Liver (tissue), 9 donors: Measurements from ENCODE around the gene ADGRF1. TPM values are rescaled to one million over a fixed set of nuclear protein-coding genes. Genes with fewer than 3 reads are reported as not detected.

Experiments
- DNase-seq: peaks from one replicate; pipeline ENCODE4 v3.0.0-alpha.2; 2017; ENCODE audit warnings: low spot score
- H3K27ac ChIP-seq, 2 donors: one replicate each; pipeline ENCODE4 v1.7.0; 2013; ENCODE audit warnings: inconsistent platforms in 2 of 2, low read length in 2 of 2, control low read depth in 1 of 2, low read depth in 1 of 2, mild to moderate bottlenecking in 1 of 2
- H3K27me3 ChIP-seq, 4 donors: one replicate each; pipeline versions ENCODE4 v1.6.1 to v1.7.0; 2013; ENCODE audit warnings: low read length in 3 of 4, inconsistent platforms in 1 of 4, mild to moderate bottlenecking in 1 of 4, moderate library complexity in 1 of 4; ENCODE audit not compliant: control insufficient read depth in 4 of 4, insufficient read depth in 4 of 4
- H3K36me3 ChIP-seq, 4 donors: one replicate each; pipeline versions ENCODE4 v1.6.1 to v1.7.0; 2013; ENCODE audit warnings: low read length in 3 of 4, mild to moderate bottlenecking in 3 of 4, low read depth in 1 of 4, moderate library complexity in 1 of 4; ENCODE audit not compliant: control insufficient read depth in 4 of 4, insufficient read depth in 3 of 4
- H3K4me1 ChIP-seq, 4 donors: one replicate each; pipeline versions ENCODE4 v1.6.1 to v1.7.0; 2013; ENCODE audit warnings: low read length in 3 of 4, mild to moderate bottlenecking in 3 of 4, moderate library complexity in 1 of 4; ENCODE audit not compliant: control insufficient read depth in 4 of 4, insufficient read depth in 4 of 4
- H3K4me3 ChIP-seq, 3 donors: one replicate each; pipeline versions ENCODE4 v1.6.1 to v1.7.0; 2013; ENCODE audit warnings: low read length in 3 of 3, control low read depth in 1 of 3, low read depth in 1 of 3, mild to moderate bottlenecking in 1 of 3
- H3K9ac ChIP-seq, 2 donors: one replicate each; pipeline ENCODE4 v1.7.0; 2013; ENCODE audit warnings: low read length in 2 of 2, mild to moderate bottlenecking in 2 of 2, moderate library complexity in 2 of 2, control low read depth in 1 of 2, low read depth in 1 of 2
- H3K9me3 ChIP-seq, 4 donors: one replicate each; pipeline versions ENCODE4 v1.6.1 to v1.7.0; 2013; ENCODE audit warnings: low read length in 3 of 4; ENCODE audit not compliant: control insufficient read depth in 4 of 4
- ATF3 ChIP-seq: IDR thresholded peaks from 2 replicates; pipeline ENCODE4 v1.6.1; 2016; ENCODE audit warnings: antibody characterized with exemption
- EGR1 ChIP-seq, 2 donors: IDR thresholded peaks; 2 replicates each; pipeline ENCODE4 v1.6.1; 2016 to 2018; ENCODE audit warnings: antibody characterized with exemption in 2 of 2, low read depth in 2 of 2
- FOXA1 ChIP-seq: IDR thresholded peaks from 2 replicates; pipeline ENCODE4 v1.6.1; 2016; ENCODE audit warnings: antibody characterized with exemption
- FOXA2 ChIP-seq: IDR thresholded peaks from 2 replicates; pipeline ENCODE4 v1.6.1; 2016; ENCODE audit warnings: antibody characterized with exemption
- GABPA ChIP-seq, 2 donors: IDR thresholded peaks in 1 of 2; conservative IDR thresholded peaks in 1 of 2; 2 replicates each; pipeline ENCODE4 v1.6.1; 2016; ENCODE audit warnings: antibody characterized with exemption in 2 of 2, mild to moderate bottlenecking in 1 of 2, moderate library complexity in 1 of 2
- HNF4A ChIP-seq, 2 donors: conservative IDR thresholded peaks; 2 replicates each; pipeline ENCODE4 v1.6.1; 2016; ENCODE audit warnings: antibody characterized with exemption in 2 of 2, mild to moderate bottlenecking in 2 of 2
- HNF4G ChIP-seq: IDR thresholded peaks from 2 replicates; pipeline ENCODE4 v1.6.1; 2016; ENCODE audit warnings: antibody characterized with exemption
- JUND ChIP-seq, 2 donors: IDR thresholded peaks; 2 replicates each; pipeline ENCODE4 v1.6.1; 2016; ENCODE audit warnings: antibody characterized with exemption in 2 of 2
- MAX ChIP-seq: IDR thresholded peaks from 2 replicates; pipeline ENCODE4 v1.6.1; 2016; ENCODE audit warnings: antibody characterized with exemption
- NR2F2 ChIP-seq: IDR thresholded peaks from 2 replicates; pipeline ENCODE4 v1.6.1; 2016; ENCODE audit warnings: antibody characterized with exemption
- RAD21 ChIP-seq, 2 donors: IDR thresholded peaks; 2 replicates each; pipeline ENCODE4 v1.6.1; 2016; ENCODE audit warnings: antibody characterized with exemption in 2 of 2, mild to moderate bottlenecking in 2 of 2
- REST ChIP-seq: IDR thresholded peaks from 2 replicates; pipeline ENCODE4 v1.6.1; 2016; ENCODE audit warnings: antibody characterized with exemption, mild to moderate bottlenecking
- RXRA ChIP-seq, 2 donors: IDR thresholded peaks; 2 replicates each; pipeline ENCODE4 v1.6.1; 2017 to 2018; ENCODE audit warnings: antibody characterized with exemption in 2 of 2, mild to moderate bottlenecking in 1 of 2
- SP1 ChIP-seq: IDR thresholded peaks from 2 replicates; pipeline ENCODE4 v1.6.1; 2018; ENCODE audit warnings: antibody characterized with exemption, mild to moderate bottlenecking
- TAF1 ChIP-seq: conservative IDR thresholded peaks from 2 replicates; pipeline ENCODE4 v1.6.1; 2016; ENCODE audit warnings: antibody characterized with exemption, mild to moderate bottlenecking
- YY1 ChIP-seq: IDR thresholded peaks from 2 replicates; pipeline ENCODE4 v1.6.1; 2016; ENCODE audit warnings: antibody characterized with exemption, mild to moderate bottlenecking
- ZBTB33 ChIP-seq: IDR thresholded peaks from 2 replicates; pipeline ENCODE4 v1.6.1; 2016; ENCODE audit warnings: antibody characterized with exemption
- WGBS: extraction: QIAGEN DNeasy Blood & Tissue Kit; methylation state at CpG from one replicate; pipeline ENCODE4 v1.1.7; 2013; 5-methylcytosine and 5-hydroxymethylcytosine counted together
- polyA plus RNA-seq, 2 donors: library from polyadenylated mRNA; stranded (reverse) in 1 of 2; unstranded in 1 of 2; fragments of 200-250 nt in 1 of 2; fragments of >200 nt in 1 of 2; fragmentation: Nextera tagmentation in 1 of 2; extraction: Ambion mirVana in 1 of 2; gene quantifications; one replicate each; pipeline versions ENCODE4 v1.2.1 to v1.2.3, GENCODE V29; 2013 to 2015
- total RNA-seq, 2 donors: library from RNA; depleted of rRNA; stranded (reverse); fragments of >200 nt; gene quantifications; one replicate each; pipeline ENCODE4 v1.2.3, GENCODE V29; 2014
- donor health status: healthy.
- donor health status: healthy.
- donor health status: healthy.
- donor health status: healthy.
- donor health status: healthy.

The ADGRF1 gene
- total and polyA plus RNA-seq, 4 donors = 0.01 TPM; not detected in 3

GRCh38 chr6:46954837-46955451, 87.2 kb downstream of the ADGRF1 start (continued):
- TF ChIP-seq RXRA (IDR thresholded peaks at IDR 0.05) = no peak

GRCh38 chr6:46953921-46954320, 88.2 kb downstream of the ADGRF1 start:
- Histone ChIP-seq H3K36me3 (no peaks in the 10 kb centered on the region), H3K27ac (no peak overlapping the region), H3K27me3 (no peaks in the 10 kb centered on the region), H3K4me3 (peak overlapping the region in 1 of 3 donors; percentile 17), H3K9ac (no peak overlapping the region), H3K4me1 (no peaks in the 10 kb centered on the region), H3K9me3 (peaks cover 0 to 3% (median 0%) of the 10 kb centered on the region in 4 donors)
- TF ChIP-seq HNF4A (conservative IDR thresholded peaks at IDR 0.05) (no peak), FOXA1 (no peak), RXRA (IDR thresholded peaks at IDR 0.05) (no peak), NR2F2 (no peak), GABPA (IDR thresholded peaks at IDR 0.05 in 1 of 2, conservative IDR thresholded peaks at IDR 0.05 in 1 of 2) (no peak), ZBTB33 (no peak), RAD21 (IDR thresholded peaks at IDR 0.05) (no peak), REST (no peak), JUND (IDR thresholded peaks at IDR 0.05) (no peak), FOXA2 (no peak), SP1 (no peak), YY1 (no peak), MAX (no peak)
- no peak for DNase-seq
- WGBS = 70% methylated on average over 4 of the region's 4 CpGs

- H3K9ac ChIP-seq = no peak overlapping the region
- peak overlapping the region in 1 of 2 donors; percentile 25 for H3K27ac ChIP-seq
- 70% methylated on average over 8 of the region's 8 CpGs for WGBS
- no peaks in the 10 kb centered on the region for H3K36me3 ChIP-seq
- no peaks in the 10 kb centered on the region for H3K4me1 ChIP-seq
- H3K4me3 ChIP-seq = no peak overlapping the region
- no peaks in the 10 kb centered on the region for H3K9me3 ChIP-seq
- DNase-seq = no peak
- peaks cover 0 to 2% (median 0%) of the 10 kb centered on the region in 4 donors for H3K27me3 ChIP-seq
- TF ChIP-seq EGR1 (IDR thresholded peaks at IDR 0.05; ENCODE audit: low read depth in 2 of 2) (no peak), SP1 (no peak), JUND (IDR thresholded peaks at IDR 0.05) (no peak), FOXA2 (no peak), GABPA (IDR thresholded peaks at IDR 0.05 in 1 of 2, conservative IDR thresholded peaks at IDR 0.05 in 1 of 2) (no peak), HNF4G (no peak), TAF1 (no peak), NR2F2 (no peak), ATF3 (no peak), RXRA (IDR thresholded peaks at IDR 0.05) (no peak), HNF4A (conservative IDR thresholded peaks at IDR 0.05) (no peak), MAX (no peak), RAD21 (IDR thresholded peaks at IDR 0.05) (no peak), REST (no peak), FOXA1 (no peak)
Measured at GRCh38 chr6:46949632-46950280, 92.4 kb downstream of the ADGRF1 start.
